Stimulated activated CD4-positive, alpha-beta T cell treated with anti-CD3 and anti-CD28 coated beads, Interleukin-12 subunit alpha, Interleukin-12 subunit beta, amount 100 ng/mL, for 48 hours (primary cell): ENCODE measurements around the gene CHRM4.

Experiments
- DNase-seq, 3 donors: peaks; one replicate each; pipeline ENCODE4 v3.0.0-alpha.2; 2020; ENCODE audit warnings: low read depth in 2 of 3, low spot score in 1 of 3

The CHRM4 gene

DNA sequence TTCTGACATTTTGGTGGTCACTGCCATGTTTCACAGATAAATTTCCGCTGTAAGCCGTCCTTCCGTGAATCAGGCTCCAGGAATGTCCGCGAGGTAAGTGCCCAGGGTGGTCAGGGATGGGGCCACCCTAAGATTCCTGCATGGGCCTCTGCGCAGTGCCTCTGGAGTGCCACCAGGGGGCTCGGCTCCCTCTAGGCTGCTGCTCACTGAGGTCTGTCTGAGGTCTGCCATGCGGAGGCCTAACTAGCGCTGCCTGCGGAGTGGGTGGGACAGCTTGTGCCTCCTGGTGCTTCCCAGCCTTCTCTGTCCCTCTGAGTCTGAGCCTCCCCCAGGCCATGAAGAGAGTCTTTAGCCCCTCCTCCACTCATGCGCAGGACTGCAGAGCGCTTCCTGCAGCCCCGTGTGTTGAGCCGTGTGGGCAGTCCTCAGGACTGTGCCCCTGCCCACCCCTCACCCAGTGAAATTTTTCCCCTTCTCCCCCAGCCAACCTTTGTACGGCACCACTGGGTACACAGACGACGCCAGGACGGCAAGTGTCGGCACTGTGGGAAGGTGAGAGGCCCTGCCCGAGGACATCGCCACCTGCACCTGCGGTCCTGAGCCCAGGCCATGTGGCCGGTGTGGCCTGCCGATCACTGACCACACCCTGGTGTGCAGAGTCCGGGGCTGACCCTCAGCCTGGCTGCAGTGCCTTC lies 22.0 kb downstream of the CHRM4 start:
- DNase-seq, result peak in 1 of 3 donors; percentile 60

GRCh38 chr11:46367916-46368267 lies 23.7 kb downstream of the CHRM4 start:
- DNase-seq, result no peak

DNA sequence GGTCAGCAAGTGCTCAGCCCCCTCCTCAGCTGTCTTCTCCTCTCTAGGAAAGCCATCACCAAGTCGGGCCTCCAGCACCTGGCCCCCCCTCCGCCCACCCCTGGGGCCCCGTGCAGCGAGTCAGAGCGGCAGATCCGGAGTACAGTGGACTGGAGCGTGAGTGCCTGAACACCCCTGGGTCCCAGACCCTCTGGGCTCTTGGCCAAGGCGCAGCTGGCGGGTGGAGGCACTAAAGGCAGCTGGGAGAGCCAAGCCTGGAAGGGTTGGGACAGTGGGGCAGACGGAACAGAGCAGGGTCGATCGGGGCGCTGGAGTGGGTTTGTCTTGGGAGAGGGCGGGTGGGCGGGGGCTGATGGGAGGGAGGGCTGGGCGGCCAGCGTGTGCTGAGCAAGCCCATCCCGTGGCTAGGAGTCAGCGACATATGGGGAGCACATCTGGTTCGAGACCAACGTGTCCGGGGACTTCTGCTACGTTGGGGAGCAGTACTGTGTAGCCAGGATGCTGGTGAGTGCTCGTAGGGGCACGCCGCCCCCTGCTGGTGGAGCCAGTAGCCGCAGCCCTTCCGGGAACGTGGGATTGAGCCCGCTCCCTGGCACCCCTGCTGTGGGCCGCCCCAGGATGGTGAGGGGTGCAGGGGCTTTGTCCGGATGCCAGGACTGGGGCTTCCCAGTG lies 24.2 kb downstream of the CHRM4 start:
- DNase-seq, result peak; percentile 46 to 72 (median 61)

DNA sequence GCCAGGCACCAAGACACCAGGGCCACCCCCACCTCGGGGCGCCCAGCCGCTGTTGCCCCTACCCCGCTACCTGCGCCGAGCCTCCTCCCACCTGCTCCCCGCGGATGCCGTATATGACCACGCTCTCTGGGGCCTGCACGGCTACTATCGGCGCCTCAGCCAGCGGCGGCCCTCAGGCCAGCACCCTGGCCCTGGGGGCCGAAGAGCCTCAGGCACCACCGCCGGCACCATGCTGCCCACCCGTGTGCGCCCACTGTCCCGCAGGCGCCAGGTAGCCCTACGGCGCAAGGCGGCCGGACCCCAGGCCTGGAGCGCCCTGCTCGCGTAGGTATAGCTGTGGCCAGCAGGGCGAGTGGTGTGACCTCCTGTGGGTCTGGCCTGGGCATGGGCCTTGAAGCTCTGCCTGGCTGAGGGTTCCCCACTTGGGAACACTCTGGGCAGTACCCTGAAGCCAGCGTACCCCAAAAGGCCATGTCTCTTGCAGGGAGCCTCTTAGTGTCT lies 24.9 kb downstream of the CHRM4 start:
- DNase-seq, result no peak

GRCh38 chr11:46366260-46366659 lies 25.3 kb downstream of the CHRM4 start:
- no peak for DNase-seq

DNA sequence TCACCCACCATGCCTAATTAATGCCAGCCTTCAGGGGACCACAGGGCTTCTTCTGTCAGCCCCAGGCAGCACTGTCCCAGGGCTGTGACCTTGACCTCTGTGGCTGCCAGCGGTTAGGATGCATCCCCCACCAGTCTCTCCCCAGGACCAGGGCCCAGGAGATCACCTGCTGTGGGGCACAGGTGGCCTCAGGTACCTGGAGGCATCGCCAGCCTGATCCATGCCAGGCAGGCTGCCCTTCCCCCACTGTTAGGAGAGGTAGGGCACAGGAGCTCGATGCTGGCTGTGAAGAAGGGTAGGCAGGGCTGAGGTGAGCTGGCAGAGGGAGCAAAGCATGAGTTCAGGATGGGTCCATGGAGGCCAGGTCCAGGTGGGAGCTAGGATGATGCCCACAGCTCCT lies 26.8 kb downstream of the CHRM4 start:
- no peak for DNase-seq

DNA sequence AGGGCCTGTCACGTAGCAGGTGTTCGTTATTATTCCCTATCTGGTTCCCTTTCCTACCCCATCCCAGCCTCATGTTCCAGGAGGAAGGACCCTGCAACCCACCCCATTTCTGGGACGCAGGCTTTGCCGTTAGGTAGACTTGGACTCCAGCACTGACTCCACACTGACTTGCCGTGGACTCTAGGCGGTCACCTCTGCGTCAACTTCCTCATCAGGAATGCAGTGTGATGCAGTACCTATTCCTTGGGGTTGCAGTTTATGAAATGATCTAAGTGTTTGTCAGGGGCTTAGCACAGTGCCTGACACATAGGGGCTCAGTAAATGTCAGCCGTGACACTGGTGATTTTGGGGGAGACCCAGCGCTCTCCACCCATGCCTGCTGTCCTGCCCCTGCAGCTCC lies 27.5 kb downstream of the CHRM4 start:
- no peak for DNase-seq

- no peak for DNase-seq
These were observed 28.0 kb downstream of the CHRM4 start for GRCh38 chr11:46363455-46364005.

DNA sequence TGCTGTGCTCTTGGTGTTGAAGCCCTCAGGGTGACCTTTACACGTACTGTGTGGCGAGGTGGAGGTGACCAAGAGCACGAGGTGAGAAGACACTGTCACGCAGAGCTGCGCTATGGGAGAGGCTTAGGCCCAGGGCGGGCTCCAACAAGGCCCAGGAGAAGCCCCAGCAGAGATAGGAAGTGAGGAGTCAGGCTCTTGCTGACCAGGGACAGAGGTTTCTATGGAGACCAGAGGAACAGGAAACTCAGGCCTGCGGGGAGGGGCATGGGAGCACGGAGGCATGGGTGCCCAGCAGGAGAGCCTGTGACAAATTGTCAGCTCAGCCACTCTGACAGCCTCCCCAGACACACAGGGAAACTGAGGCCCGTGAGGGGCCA lies 28.6 kb downstream of the CHRM4 start:
- no peak for DNase-seq

- DNase-seq, result no peak
These were observed 29.2 kb downstream of the CHRM4 start for GRCh38 chr11:46362156-46363030.

- DNase-seq, result peak in 2 of 3 donors; percentile 54 to 59
These were observed 30.1 kb downstream of the CHRM4 start for GRCh38 chr11:46361283-46362155.

DNA sequence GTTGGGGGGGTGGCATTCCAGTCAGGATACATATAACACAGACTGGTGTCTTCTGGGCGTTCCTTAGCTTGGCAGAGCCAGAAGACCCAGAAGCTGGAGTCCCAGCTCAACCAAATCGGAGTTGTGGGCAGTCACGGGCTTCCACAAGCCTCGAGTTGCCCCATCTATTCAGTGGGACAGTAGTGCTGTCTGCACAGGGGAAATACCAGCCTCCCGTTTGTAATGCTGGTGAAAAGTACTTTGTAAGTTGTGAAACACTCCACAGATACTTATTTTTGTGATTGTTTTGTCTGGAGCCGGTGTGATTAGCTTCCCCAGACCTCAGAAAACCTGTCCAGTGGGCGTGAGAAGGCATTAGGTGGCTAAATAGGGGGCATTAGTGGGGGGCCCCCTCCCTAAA lies 30.7 kb downstream of the CHRM4 start:
- no peak for DNase-seq

DNA sequence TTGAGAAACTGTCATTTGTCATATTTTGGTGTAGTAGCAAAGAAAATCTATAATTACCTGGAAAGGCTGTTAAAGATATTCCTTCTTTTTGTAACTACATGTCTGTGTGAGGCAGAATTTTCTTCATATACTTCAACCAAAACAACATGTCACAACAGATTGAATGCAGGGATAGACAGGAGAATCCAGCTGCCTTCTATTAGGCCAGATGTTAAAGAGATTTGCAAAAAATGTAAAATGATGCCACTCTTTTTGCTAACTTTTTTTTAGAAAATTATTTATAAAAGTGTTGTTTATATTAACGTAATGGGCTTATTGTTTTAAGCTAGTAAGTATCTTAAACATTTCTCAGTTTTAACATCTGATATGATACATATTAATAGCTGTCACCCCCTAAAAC lies 31.6 kb downstream of the CHRM4 start:
- no peak for DNase-seq

GRCh38 chr11:46357483-46357936 lies 34.1 kb downstream of the CHRM4 start:
- no peak for DNase-seq

DNA sequence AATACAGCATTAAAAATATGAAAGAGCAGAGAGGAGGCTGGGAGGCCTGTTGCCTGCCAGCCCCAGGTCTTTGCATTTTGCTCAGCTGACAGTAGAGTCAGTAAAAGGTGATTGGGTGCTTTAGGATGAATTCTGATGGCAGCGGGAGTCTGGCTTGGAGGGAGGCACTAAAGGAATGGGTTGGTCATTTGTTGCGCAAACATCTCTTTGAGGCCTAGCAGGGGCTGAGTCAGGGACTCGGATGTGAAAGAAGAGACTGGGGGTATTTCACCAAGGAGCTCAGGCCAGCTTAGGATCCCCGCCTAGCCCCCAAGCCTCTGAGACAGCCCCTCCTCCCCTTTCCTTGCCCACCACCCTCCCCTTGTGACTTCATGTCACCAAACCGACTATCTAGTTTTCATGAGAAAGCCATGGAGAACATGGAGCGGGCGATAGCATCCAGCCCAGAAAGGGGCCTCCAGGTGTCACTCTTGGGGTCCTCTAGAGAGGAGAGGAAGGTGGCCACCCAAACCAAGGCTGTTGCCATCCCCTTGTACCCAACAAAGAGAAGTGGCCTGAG lies 34.6 kb downstream of the CHRM4 start:
- DNase-seq, result no peak

GRCh38 chr11:46353698-46354097 lies 37.9 kb downstream of the CHRM4 start:
- DNase-seq, result no peak

DNA sequence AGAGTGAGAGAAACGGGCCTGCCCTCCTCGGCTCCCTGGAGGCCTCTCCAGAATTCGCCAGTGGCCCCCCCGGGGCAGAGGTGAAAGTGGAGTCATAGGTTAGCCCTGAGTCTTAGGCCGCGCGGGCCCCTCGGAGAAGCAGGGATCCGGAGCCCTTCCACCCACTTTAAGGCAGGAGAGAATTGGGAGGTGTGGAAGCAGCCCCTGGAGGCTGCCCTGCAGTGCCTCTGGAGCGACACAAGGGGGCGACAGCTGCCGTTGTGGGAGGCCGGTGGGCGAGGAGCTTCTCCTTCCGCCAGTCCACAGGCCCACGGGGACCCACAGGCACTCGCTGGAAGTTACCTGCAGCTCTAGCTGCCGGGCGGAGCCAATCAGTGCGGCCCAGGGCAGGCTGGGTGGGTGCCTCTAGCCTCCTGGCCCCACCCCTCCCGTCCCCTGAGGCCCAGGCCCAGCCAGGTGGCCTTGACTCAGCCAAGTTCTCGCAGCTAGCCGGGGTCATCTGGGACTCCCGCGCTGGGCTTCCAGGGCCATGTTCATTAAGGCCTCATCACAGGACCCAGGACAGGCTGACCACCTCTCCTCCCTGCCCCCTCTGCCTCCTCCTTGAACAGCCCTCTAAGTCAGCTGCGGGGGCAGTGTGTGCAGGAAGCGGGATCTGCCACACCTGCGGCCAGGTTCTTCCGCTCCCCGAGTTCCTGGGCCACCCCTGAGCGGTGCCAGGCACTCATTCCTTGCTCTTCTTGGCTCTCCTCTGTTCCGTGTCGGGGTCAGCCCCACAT lies 39.3 kb downstream of the CHRM4 start:
- DNase-seq, result peak; percentile 64 to 75 (median 65)

- DNase-seq, result no peak
These were observed 40.0 kb downstream of the CHRM4 start for GRCh38 chr11:46351606-46352005.

DNA sequence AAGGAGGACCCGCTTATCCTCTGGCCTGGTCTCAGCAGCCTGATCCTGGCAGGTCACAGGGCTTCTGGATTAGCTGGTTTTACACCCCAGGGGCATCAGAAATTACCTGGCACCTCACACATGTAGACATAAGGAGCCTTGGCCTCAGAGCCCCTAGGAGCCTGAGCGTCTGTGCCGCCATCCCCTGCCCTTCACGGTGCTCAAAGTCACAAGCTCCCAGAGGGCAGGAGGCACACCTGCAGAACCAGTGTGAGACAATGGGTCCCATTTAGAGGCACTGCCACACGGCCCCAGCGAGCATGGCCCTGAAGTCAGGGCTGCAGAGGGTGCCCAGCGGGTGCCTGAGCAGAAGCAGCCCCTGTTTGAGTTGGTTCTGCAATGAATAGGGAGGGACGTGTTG lies 40.4 kb downstream of the CHRM4 start:
- no peak for DNase-seq
